Adipocyte (in vitro differentiated cells): ENCODE results near the gene C1QTNF9.

Source experiments
- DNase-seq: peaks from one replicate; pipeline ENCODE4 v3.0.0-alpha.2; 2015; ENCODE audit warnings: low read depth
- H3K27me3 ChIP-seq: replicated peaks from 2 replicates; pipeline ENCODE4 v1.7.0; 2013; ENCODE audit warnings: mild to moderate bottlenecking, low read length, moderate library complexity; ENCODE audit not compliant: control insufficient read depth, insufficient read depth
- H3K36me3 ChIP-seq: 2 replicates; pipeline ENCODE4 v1.7.0; 2013; ENCODE audit warnings: low read length, mild to moderate bottlenecking, moderate library complexity; ENCODE audit not compliant: control insufficient read depth, insufficient read depth, severe bottlenecking
- H3K4me1 ChIP-seq: 2 replicates; pipeline ENCODE4 v1.7.0; 2013; ENCODE audit warnings: mild to moderate bottlenecking, low read length, moderate library complexity; ENCODE audit not compliant: control insufficient read depth, insufficient read depth
- H3K4me3 ChIP-seq: 2 replicates; pipeline ENCODE4 v1.7.0; 2013; ENCODE audit warnings: mild to moderate bottlenecking, low read length, moderate library complexity
- H3K9ac ChIP-seq: 2 replicates; pipeline ENCODE4 v1.7.0; 2013; ENCODE audit warnings: mild to moderate bottlenecking, low read length, moderate library complexity
- H3K9me3 ChIP-seq: 2 replicates; pipeline ENCODE4 v1.7.0; 2013; ENCODE audit warnings: mild to moderate bottlenecking, low read length, moderate library complexity; ENCODE audit not compliant: control insufficient read depth

C1QTNF9 gene

DNA sequence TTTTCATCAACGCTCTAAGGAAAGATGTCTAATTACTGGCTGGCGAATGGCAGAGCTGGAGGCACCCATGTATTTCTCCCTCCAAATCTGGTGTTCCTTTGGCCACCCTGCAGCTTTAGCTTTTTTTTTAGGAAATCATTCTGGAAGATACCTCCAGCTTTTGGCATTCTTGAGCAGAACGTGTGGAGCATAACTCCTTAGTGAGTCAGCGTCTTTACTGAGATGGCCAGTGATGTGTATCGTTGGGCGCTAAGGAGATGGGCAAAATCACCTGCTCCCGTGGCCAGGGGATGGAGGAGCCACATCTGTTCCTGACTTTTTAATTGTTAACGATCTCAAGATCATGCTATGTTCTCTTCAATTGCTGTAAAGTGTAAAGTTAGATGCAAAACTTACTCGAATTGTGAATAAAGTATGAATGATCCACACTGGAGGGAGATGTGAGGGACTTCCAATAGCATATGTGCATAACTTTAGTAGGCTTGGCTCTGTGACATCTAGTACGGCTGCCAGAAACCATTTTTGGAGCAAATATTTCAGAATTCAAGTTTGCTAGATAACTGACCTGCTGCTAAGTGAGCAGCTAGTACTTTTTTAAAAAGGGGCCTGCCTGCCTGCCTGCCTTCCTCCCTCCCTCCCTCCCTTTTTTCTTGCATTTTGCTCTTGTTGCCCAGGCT lies 24.4 kb upstream of the C1QTNF9 start:
- no peaks in the 10 kb centered on the region for H3K9me3 ChIP-seq
- peaks cover 3% of the 10 kb centered on the region for H3K36me3 ChIP-seq
- peaks cover 6% of the 10 kb centered on the region for H3K4me1 ChIP-seq
- no peak overlapping the region for H3K4me3 ChIP-seq
- no peaks in the 10 kb centered on the region for H3K27me3 ChIP-seq
- no peak overlapping the region for H3K9ac ChIP-seq
- no peak for DNase-seq

- H3K4me3 ChIP-seq: no peak overlapping the region
- no peak overlapping the region for H3K9ac ChIP-seq
- peaks cover 6% of the 10 kb centered on the region for H3K4me1 ChIP-seq
- H3K27me3 ChIP-seq: no peaks in the 10 kb centered on the region
- H3K36me3 ChIP-seq: peaks cover 15% of the 10 kb centered on the region
- DNase-seq: no peak
- no peaks in the 10 kb centered on the region for H3K9me3 ChIP-seq
These were observed 22.8 kb upstream of the C1QTNF9 start for GRCh38 chr13:24286624-24287023.

GRCh38 chr13:24287748-24288287 lies 21.6 kb upstream of the C1QTNF9 start:
- Histone ChIP-seq H3K27me3 (no peaks in the 10 kb centered on the region), H3K36me3 (peaks cover 15% of the 10 kb centered on the region), H3K9ac (no peak overlapping the region), H3K9me3 (no peaks in the 10 kb centered on the region), H3K4me1 (peaks cover 6% of the 10 kb centered on the region), H3K4me3 (no peak overlapping the region)
- DNase-seq: no peak

GRCh38 chr13:24288870-24289269 lies 20.5 kb upstream of the C1QTNF9 start:
- peak; percentile 65 for DNase-seq
- Histone ChIP-seq H3K9ac (no peak overlapping the region), H3K9me3 (no peaks in the 10 kb centered on the region), H3K27me3 (no peaks in the 10 kb centered on the region), H3K4me1 (peaks cover 3% of the 10 kb centered on the region), H3K36me3 (peaks cover 18% of the 10 kb centered on the region), H3K4me3 (no peak overlapping the region)

GRCh38 chr13:24290280-24290932 lies 19.0 kb upstream of the C1QTNF9 start:
- Histone ChIP-seq H3K4me3 (no peak overlapping the region), H3K4me1 (no peaks in the 10 kb centered on the region), H3K36me3 (peaks cover 23% of the 10 kb centered on the region), H3K27me3 (no peaks in the 10 kb centered on the region), H3K9me3 (no peaks in the 10 kb centered on the region), H3K9ac (no peak overlapping the region)
- DNase-seq: no peak

- H3K27me3 ChIP-seq: no peaks in the 10 kb centered on the region
- H3K9ac ChIP-seq: no peak overlapping the region
- no peaks in the 10 kb centered on the region for H3K9me3 ChIP-seq
- H3K4me3 ChIP-seq: no peak overlapping the region
- H3K4me1 ChIP-seq: no peaks in the 10 kb centered on the region
- H3K36me3 ChIP-seq: peaks cover 36% of the 10 kb centered on the region
- no peak for DNase-seq
These were observed 16.9 kb upstream of the C1QTNF9 start for GRCh38 chr13:24292481-24292880.

- no peak overlapping the region for H3K4me3 ChIP-seq
- no peaks in the 10 kb centered on the region for H3K9me3 ChIP-seq
- H3K9ac ChIP-seq: no peak overlapping the region
- H3K36me3 ChIP-seq: peaks cover 42% of the 10 kb centered on the region
- no peak for DNase-seq
- H3K27me3 ChIP-seq: no peaks in the 10 kb centered on the region
- H3K4me1 ChIP-seq: no peaks in the 10 kb centered on the region
These were observed 15.6 kb upstream of the C1QTNF9 start for GRCh38 chr13:24293746-24294145.

DNA sequence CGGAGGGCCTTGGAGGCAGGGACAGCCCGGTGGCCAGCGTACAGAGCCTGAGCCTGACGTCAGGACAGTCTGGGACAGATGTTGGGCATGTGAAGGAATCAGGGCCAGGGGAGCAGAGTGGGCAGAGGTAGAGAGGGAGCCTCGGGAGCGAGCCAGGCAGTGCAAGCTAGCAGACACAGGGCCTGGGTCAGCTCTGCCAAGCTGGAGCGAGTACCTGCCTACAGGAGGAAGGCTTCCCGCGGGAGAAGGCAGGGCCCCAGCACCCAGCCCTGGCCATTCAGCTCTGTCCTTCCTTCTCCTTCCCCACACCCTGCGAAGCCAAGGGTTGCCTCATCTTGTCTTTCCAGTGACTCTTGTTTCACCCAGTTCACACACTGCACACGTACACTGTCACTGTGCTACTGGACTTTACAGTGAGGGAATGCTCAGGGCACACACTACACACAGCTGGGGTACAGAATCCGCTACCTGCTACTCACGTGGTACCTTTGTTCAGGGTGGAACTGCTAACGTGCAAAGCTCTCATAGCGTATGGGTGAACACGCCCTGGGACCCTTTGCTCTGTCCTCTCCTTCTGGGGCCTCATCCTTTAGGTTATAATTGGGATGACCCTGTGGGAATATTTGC lies 9.8 kb upstream of the C1QTNF9 start:
- H3K9ac ChIP-seq: no peak overlapping the region

GRCh38 chr13:24301434-24301833 lies 7.9 kb upstream of the C1QTNF9 start:
- no peaks in the 10 kb centered on the region for H3K9me3 ChIP-seq
- H3K4me1 ChIP-seq: peaks cover 4% of the 10 kb centered on the region
- no peak overlapping the region for H3K4me3 ChIP-seq
- no peak for DNase-seq
- peaks cover 30% of the 10 kb centered on the region for H3K36me3 ChIP-seq
- no peaks in the 10 kb centered on the region for H3K27me3 ChIP-seq
- no peak overlapping the region for H3K9ac ChIP-seq

More for the DNA sequence above, 9.8 kb upstream of the C1QTNF9 start:
- Histone ChIP-seq H3K27me3 (no peaks in the 10 kb centered on the region), H3K9me3 (no peaks in the 10 kb centered on the region), H3K4me3 (no peak overlapping the region), H3K4me1 (no peaks in the 10 kb centered on the region), H3K36me3 (peaks cover 34% of the 10 kb centered on the region)
- no peak for DNase-seq

DNA sequence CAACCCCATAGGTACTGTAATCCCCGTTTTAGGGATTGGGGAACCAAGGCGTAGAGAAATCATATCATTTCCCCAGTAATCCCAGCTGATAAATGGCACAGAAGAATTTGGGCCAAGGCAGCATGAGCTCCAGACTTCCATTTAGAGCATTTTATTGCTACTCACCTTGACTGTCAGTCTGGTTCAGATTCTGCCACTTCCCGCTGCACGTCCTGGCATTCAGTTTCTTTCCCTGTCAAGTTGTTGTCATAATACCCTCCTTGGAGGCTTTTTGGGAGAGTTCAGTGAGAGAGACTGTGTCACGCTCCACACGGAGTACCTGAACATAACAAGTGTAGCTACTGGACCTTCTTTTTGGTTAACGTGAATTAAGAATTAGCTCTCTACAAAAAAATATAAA lies 7.5 kb upstream of the C1QTNF9 start:
- no peak overlapping the region for H3K9ac ChIP-seq
- DNase-seq: no peak
- peaks cover 4% of the 10 kb centered on the region for H3K4me1 ChIP-seq
- no peaks in the 10 kb centered on the region for H3K27me3 ChIP-seq
- H3K4me3 ChIP-seq: no peak overlapping the region
- peaks cover 26% of the 10 kb centered on the region for H3K36me3 ChIP-seq
- no peaks in the 10 kb centered on the region for H3K9me3 ChIP-seq

GRCh38 chr13:24304620-24305019 lies 4.8 kb upstream of the C1QTNF9 start:
- peaks cover 16% of the 10 kb centered on the region for H3K36me3 ChIP-seq
- no peak for DNase-seq

More at GRCh38 chr13:24304620-24305019, 4.8 kb upstream of the C1QTNF9 start:
- Histone ChIP-seq H3K27me3 (no peaks in the 10 kb centered on the region), H3K9me3 (no peaks in the 10 kb centered on the region), H3K9ac (no peak overlapping the region), H3K4me3 (no peak overlapping the region), H3K4me1 (peaks cover 4% of the 10 kb centered on the region)
